Upper lobe of left lung (tissue), 6 donors: ENCODE measurements around the gene ALDH3B1. TPM values are rescaled to one million over a fixed set of nuclear protein-coding genes. Genes with fewer than 3 reads are reported as not detected.

ENCODE experiments used
- ATAC-seq, 2 donors: fragments of 200-7000 bp; cut with Tn5 transposase; one replicate each; pipeline ENCODE4 v1.9.1; 2022; ENCODE audit warnings: mild to moderate bottlenecking in 2 of 2, moderate library complexity in 2 of 2; ENCODE audit not compliant: low FRiP score in 2 of 2
- DNase-seq, 2 donors: peaks; one replicate each; pipeline ENCODE4 v3.0.0-alpha.2; 2019 to 2020
- H3K27ac ChIP-seq, 4 donors: fragments of 200-600 bp; sonication (generic); one replicate each; pipeline ENCODE4 v1.5.1; 2016 to 2019
- H3K27me3 ChIP-seq, 4 donors: fragments of 200-600 bp; sonication (generic); one replicate each; pipeline ENCODE4 v1.5.1; 2017 to 2019
- H3K36me3 ChIP-seq, 4 donors: fragments of 200-600 bp; sonication (generic); one replicate each; pipeline ENCODE4 v1.5.1; 2016 to 2019
- H3K4me1 ChIP-seq, 4 donors: fragments of 200-600 bp; sonication (generic); one replicate each; pipeline ENCODE4 v1.5.1; 2018 to 2019
- H3K4me3 ChIP-seq, 4 donors: fragments of 200-600 bp; sonication (generic); one replicate each; pipeline ENCODE4 v1.5.1; 2017 to 2019; ENCODE audit warnings: mild to moderate bottlenecking in 2 of 4, moderate library complexity in 1 of 4
- H3K9me3 ChIP-seq, 4 donors: fragments of 200-600 bp; sonication (generic); one replicate each; pipeline ENCODE4 v1.5.1; 2018 to 2019
- CTCF ChIP-seq, 6 experiments: fragments of 450-650 bp in 4 of 6; fragments of 200-600 bp in 2 of 6; sonication (generic) in 2 of 6; IDR thresholded peaks; one replicate each; pipeline ENCODE4 v1.5.1; 2016 to 2019; ENCODE audit warnings: antibody characterized with exemption in 6 of 6
- EP300 ChIP-seq, 4 donors: sonication (generic); formaldehyde crosslinking; IDR thresholded peaks; one replicate each; pipeline ENCODE4 v1.5.1; 2017; ENCODE audit warnings: antibody characterized with exemption in 4 of 4, control low read depth in 2 of 4
- POLR2A ChIP-seq, 4 donors: fragments of 450-650 bp; IDR thresholded peaks; one replicate each; pipeline ENCODE4 v1.5.1; 2016 to 2017; ENCODE audit warnings: antibody characterized with exemption in 4 of 4, mild to moderate bottlenecking in 2 of 4
- POLR2AphosphoS5 ChIP-seq, 2 donors: sonication (generic); formaldehyde crosslinking; IDR thresholded peaks; one replicate each; pipeline ENCODE4 v1.5.1; 2017; ENCODE audit warnings: antibody characterized with exemption in 2 of 2
- WGBS, 2 donors: methylation state at CpG; one replicate each; pipeline ENCODE4 v1.1.5; 2017 to 2018; 5-methylcytosine and 5-hydroxymethylcytosine counted together
- total RNA-seq, 6 donors: library from RNA; depleted of rRNA in 4 of 6; stranded (reverse); fragments of >200 nt in 4 of 6; gene quantifications; one replicate each; pipeline versions ENCODE4 v1.1.0 to v1.2.1, GENCODE V29; 2016 to 2021
- donor health status: DM: no; HTN: no; CAD: no; lungs with moderate emphysema.
- donor health status: DM: no; HTN: yes; CAD: no; lungs with severe emphysema.

ALDH3B1 gene
- total RNA-seq, 6 donors from 2014 or later = 107 to 229 (median 185) TPM

- no peaks in the 10 kb centered on the region for H3K9me3 ChIP-seq
- peaks cover 0 to 10% (median 3%) of the 10 kb centered on the region in 4 donors for H3K36me3 ChIP-seq
- TF ChIP-seq CTCF (IDR thresholded peaks at IDR 0.05) (no peak), EP300 (IDR thresholded peaks at IDR 0.05) (no peak), POLR2A (IDR thresholded peaks at IDR 0.05) (no peak), POLR2AphosphoS5 (IDR thresholded peaks at IDR 0.05) (no peak)
- H3K4me1 ChIP-seq = peaks cover 20 to 73% (median 62%) of the 10 kb centered on the region in 4 donors
- DNase-seq (peak in 1 of 2 donors; percentile 51), ATAC-seq (no peak)
- no peaks in the 10 kb centered on the region for H3K27me3 ChIP-seq
- WGBS, 2 donors = 68 to 72% methylated on average over 13 of the region's 13 CpGs
- peak overlapping the region in 3 of 4 donors; percentile 34 to 95 (median 52) for H3K27ac ChIP-seq
- H3K4me3 ChIP-seq = no peak overlapping the region
Observed at GRCh38 chr11:68016161-68016903, 6.2 kb downstream of the ALDH3B1 start.

GRCh38 chr11:68016904-68017817, 7.0 kb downstream of the ALDH3B1 start:
- ATAC-seq = no peak
- DNase-seq = peak in 1 of 2 donors; percentile 50
- Histone ChIP-seq H3K36me3 (peaks cover 0 to 17% (median 10%) of the 10 kb centered on the region in 4 donors), H3K27ac (peak overlapping the region in 3 of 4 donors; percentile 34 to 59 (median 52)), H3K4me1 (peaks cover 20 to 64% (median 53%) of the 10 kb centered on the region in 4 donors), H3K9me3 (no peaks in the 10 kb centered on the region), H3K27me3 (no peaks in the 10 kb centered on the region), H3K4me3 (no peak overlapping the region)
- 34 to 64% methylated on average over 4 to 14 of the region's 16 CpGs for WGBS, 2 donors
- TF ChIP-seq POLR2AphosphoS5 (IDR thresholded peaks at IDR 0.05) (no peak), EP300 (IDR thresholded peaks at IDR 0.05) (no peak), POLR2A (IDR thresholded peaks at IDR 0.05) (no peak), CTCF (IDR thresholded peaks at IDR 0.05) (no peak)

GRCh38 chr11:68017980-68018729, 8.0 kb downstream of the ALDH3B1 start:
- TF ChIP-seq POLR2AphosphoS5 (IDR thresholded peaks at IDR 0.05) (no peak), EP300 (IDR thresholded peaks at IDR 0.05) (no peak), POLR2A (IDR thresholded peaks at IDR 0.05) (no peak), CTCF (IDR thresholded peaks at IDR 0.05) (no peak)
- Histone ChIP-seq H3K27ac (peak overlapping the region in 1 of 4 donors; percentile 12), H3K36me3 (peaks cover 0 to 24% (median 16%) of the 10 kb centered on the region in 4 donors), H3K9me3 (no peaks in the 10 kb centered on the region), H3K4me1 (peaks cover 13 to 54% (median 44%) of the 10 kb centered on the region in 4 donors), H3K4me3 (no peak overlapping the region), H3K27me3 (no peaks in the 10 kb centered on the region)
- 67 to 85% methylated on average over 22 of the region's 27 CpGs for WGBS, 2 donors
- no peak for ATAC-seq
- peak in 1 of 2 donors; percentile 63 for DNase-seq

- no peak for TF ChIP-seq EP300 (IDR thresholded peaks at IDR 0.05)
- no peak for TF ChIP-seq POLR2A (IDR thresholded peaks at IDR 0.05)
- TF ChIP-seq POLR2AphosphoS5 (IDR thresholded peaks at IDR 0.05) = no peak
- no peak for TF ChIP-seq CTCF (IDR thresholded peaks at IDR 0.05)
- peaks cover 0 to 29% (median 16%) of the 10 kb centered on the region in 4 donors for H3K36me3 ChIP-seq
- DNase-seq = peak in 1 of 2 donors; percentile 73
- peaks cover 11 to 50% (median 40%) of the 10 kb centered on the region in 4 donors for H3K4me1 ChIP-seq
- peak overlapping the region in 2 of 4 donors; percentile 12 to 46 for H3K27ac ChIP-seq
- no peak for ATAC-seq
- no peaks in the 10 kb centered on the region for H3K27me3 ChIP-seq
- no peaks in the 10 kb centered on the region for H3K9me3 ChIP-seq
- 87 to 92% methylated on average over 3 to 18 of the region's 18 CpGs for WGBS, 2 donors
- no peak overlapping the region for H3K4me3 ChIP-seq
Observed at GRCh38 chr11:68018730-68019190, 8.6 kb downstream of the ALDH3B1 start.
